HG03175 (cell line): ENCODE data around the gene ZNF776.
"Not testable (repeated sequence)": the region's sequence is repeated elsewhere in the genome, so short reads cannot be mapped to it uniquely, and the experiment has no call there.

Experiments
- ATAC-seq: cut with Tn5 transposase; IDR thresholded peaks from one replicate; pipeline ENCODE4 v1.9.1; 2021; ENCODE audit warnings: mild to moderate bottlenecking, moderate library complexity; ENCODE audit not compliant: unreplicated experiment

Gene ZNF776

GRCh38 chr19:57746580-57747471 is at the start of gene ZNF776:
TSS of gene ZNF776 (plus strand) at chr19:57746815. CDS start at chr19:57747059, 244 bp downstream.
- peak; percentile 98 for ATAC-seq

DNA sequence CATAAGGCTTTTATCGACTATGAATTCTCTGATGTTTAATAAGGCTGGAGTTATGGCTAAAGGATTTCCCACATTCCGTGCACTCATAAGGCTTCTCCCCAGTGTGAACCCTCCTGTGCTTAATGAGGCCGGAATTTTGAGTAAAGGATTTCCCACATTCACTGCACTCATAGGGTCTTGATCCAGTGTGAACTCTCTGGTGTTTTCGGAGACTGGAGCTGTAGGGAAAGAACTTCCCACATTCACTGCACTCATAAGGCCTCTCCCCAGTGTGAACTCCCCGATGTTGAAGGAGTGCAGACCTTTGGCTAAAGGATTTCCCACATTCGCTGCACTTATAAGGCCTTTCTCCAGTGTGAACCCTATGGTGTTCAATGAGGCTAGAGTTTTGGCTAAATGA is 45.0 kb upstream of the ZNF776 start:
- no peak for ATAC-seq

GRCh38 chr19:57706346-57706745 is 40.3 kb upstream of the ZNF776 start:
- ATAC-seq, result no peak

DNA sequence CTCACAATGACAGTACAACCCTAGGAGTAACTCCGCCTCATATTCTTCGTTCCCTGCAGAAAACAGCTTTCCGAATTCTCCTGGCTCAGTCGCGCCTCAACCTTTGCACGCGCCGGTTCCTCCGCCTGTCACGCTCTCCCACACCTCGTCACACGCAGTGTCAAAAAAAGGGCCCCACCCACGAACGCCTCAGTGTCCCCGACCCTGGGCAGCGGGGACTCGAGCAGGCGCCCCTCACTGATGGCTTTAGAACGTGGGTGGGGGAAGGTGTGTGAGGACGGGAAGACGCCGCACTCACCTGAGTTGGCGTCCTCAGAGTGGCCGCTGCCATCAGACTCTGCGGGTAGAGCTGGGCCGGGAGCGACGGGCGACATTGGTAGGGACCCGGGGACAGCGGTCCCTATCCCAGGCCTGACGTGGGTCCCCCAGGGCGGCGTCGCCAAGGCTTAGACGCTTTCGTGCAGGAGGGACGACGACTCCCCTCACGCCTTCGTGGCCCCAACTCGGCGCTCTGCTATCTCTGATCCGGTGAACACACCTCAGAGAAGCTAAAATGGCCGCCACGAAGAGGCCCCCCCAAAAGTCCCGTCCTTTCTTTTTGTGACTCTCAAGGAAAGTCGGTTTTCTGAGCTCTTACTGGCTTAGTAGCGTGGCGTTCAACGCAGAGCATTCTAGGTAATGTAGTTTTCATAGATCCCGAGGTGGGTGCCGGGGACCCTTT is 37.8 kb upstream of the ZNF776 start, which contains the start of gene ZNF154:
TSS of gene ZNF154 (minus strand) at position 564 of the 721 bp plus-strand sequence. CDS start at position 331, 233 bp downstream.
- no peak for ATAC-seq

DNA sequence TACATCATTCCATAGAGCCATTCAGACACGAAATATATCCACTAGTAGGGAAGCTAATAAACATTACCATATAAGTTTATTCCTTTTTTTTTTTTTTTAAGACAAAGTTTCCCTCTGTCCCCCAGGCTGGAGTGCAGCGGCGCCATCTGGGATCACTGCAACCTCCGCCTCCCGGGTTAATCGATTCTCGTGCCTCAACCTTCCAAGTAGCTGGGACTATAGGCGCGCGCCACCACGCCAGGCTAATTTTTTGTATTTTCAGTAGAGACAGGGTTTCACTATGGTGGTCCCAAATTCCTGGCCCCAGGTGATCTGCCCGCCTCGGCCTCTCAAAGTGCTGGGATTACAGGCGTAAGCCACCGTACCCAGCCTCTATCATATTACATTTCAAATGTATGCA is 37.0 kb upstream of the ZNF776 start:
- no peak for ATAC-seq

- no peak for ATAC-seq
Observed at GRCh38 chr19:57712222-57712621, 34.4 kb upstream of the ZNF776 start.

DNA sequence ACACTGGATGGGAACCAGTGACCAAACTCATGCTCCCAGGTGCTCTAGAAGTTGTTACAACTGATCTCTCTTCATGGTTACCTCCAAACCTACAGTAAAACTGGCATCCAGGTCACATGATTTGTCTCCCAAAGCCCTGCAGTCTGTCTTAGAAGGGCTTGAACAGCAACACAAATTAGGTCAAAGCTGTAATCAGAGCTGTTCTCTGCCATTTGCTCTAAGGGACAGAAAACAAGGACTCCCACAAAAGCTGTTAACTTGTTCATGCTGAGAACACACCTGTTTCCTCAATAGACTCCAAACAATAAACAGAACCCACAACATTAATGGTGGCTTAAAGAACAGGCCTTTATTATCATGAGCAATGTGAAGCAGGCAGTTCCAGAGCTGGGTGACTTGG is 27.2 kb upstream of the ZNF776 start:
- ATAC-seq, result no peak

DNA sequence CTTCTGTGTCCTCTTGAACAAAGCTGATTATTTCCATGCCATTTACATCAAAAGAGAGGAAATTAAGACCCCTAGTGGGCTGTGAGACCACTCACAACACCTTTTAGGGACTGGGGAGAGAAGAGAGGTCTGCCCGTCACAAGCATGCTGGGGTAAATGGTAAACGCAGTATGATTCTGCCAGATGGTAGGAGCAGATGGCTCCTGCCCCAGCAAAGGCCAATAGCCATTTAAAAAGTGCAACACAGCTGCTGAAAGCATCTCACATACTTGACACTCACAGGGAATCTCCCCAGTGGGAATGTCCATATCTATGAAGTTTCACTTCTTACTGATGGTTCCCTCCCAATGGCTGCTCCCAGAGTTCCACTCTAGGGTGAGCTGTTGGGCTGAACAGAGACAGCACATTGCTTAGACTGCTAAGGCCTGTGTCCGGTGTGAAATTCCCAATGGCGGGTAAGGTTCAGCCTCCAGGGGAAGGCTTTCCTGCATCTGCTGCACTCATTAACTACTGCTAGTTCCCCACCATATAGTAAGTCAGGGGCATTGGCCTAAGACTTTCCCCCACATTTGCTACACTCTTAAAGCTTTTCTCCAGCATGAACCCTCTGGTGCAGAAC is 26.6 kb upstream of the ZNF776 start:
- ATAC-seq, result no peak

DNA sequence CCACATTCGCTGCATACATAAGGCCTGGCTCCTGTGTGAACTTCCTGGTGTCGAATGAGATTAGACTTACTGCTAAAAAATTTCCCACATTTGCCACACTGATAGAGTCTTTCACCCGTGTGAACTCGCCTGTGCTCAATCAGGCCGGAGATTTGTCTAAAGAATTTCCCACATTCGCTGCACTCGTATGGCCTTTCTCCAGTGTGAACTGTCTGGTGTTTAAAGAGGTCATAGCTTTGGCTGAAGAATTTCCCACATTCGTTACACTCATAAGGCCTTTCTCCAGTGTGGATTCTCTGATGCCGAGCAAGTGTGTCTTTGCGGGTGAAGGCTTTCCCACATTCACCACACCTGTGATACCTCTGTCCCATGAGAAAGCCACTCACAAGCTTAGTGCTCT is 25.7 kb upstream of the ZNF776 start:
- ATAC-seq, result no peak

- ATAC-seq, result not testable (repeated sequence)
Observed at GRCh38 chr19:57738320-57738719, 8.3 kb upstream of the ZNF776 start.

GRCh38 chr19:57738770-57739169 is 7.8 kb upstream of the ZNF776 start:
- not testable (repeated sequence) for ATAC-seq

DNA sequence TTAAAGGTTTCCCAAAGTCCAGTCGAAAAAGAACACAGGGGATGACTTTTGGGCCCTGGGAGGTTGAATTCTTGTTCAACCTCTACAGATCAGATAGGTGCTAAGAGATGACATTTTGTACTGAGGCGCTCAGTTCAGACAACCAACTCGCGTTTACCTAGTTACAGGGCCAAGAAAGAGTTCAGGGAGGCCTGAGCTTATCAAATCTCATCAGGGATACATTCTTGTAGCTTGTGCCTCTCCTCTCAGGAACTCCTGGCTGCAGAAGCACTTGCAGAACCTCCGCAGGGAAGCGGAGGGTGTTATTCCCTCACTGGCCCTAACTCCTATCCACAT is 825 bp downstream of the ZNF776 start:
- ATAC-seq, result no peak

DNA sequence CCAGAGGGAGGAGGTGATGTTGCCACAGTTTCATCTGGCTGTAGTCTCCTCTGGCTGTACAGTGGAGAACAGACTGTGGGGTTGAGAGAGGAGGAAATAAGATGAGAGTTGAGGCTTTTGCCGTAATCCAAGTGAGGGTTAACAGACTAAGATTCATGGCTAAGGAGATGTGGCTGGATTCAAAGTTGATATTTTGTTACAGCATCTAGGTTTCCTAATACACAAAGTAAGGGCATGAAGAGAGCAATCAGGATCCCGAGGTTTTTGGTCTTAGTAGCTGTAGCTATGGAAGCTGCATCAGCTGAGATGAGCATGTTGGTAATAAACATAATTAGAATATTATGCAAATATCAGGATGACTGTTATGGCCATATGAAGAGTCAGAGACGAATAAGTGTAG is 1.4 kb downstream of the ZNF776 start:
- no peak for ATAC-seq

DNA sequence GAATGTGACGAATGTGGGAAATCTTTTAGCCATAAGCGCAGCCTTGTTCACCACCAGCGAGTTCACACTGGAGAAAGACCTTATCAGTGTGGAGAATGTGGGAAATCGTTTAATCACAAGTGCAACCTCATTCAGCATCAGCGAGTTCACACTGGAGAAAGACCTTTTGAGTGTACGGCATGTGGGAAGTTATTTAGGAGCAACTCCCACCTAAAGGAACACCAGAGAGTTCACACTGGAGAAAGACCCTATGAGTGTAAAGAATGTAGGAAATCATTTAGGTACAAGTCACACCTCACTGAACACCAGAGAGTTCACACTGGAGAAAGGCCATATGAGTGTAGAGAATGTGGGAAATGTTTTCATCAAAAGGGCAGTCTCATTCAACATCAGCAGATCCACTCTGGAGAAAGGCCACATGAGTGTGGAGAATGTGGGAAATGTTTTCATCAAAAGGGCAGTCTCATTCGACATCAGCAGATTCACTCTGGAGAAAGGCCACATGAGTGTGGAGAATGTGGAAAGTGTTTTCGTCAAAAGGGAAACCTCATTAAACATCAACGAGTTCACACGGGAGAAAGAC is 7.6 kb downstream of the ZNF776 start:
- no peak for ATAC-seq

DNA sequence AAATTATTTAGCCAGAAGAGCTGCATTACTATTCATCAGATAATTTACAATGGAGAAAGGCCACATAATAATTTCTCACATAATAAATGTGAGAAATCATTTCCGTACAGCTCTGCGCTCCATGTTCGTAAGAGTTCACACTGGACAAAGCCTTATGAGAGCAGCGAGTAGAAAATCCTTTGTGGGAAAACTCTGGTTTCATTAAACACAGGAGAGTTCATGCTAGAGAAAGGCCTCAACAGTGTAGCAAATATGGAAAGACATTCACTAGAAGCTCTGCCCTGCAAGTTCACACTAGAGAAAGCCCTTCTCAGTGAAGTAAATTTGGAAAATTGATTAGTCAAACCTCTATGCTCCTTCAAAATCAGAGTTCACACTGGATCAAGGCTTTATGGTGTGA is 8.4 kb downstream of the ZNF776 start:
- ATAC-seq, result no peak

DNA sequence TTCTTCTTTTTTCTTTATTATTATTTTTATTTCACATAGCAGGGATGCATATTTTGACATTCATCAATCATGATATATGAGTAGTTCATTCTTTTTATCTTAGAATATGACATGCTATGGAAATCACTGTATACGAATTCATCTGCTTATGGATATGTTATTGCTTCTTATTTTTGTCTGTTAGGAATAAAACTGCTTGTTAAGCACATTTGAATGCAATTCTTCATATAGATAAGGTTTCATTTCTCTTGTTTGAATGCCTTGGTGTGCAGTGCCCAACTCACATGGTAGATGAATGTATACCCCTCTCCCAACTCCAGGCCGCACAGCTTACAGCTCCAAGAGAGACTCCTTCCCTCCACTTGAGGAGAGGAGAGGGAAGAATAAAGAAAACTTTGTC is 11.3 kb downstream of the ZNF776 start:
- ATAC-seq, result no peak

- no peak for ATAC-seq
Observed at GRCh38 chr19:57759096-57759495, 12.5 kb downstream of the ZNF776 start.

- ATAC-seq, result peak; percentile 98
Observed at GRCh38 chr19:57769345-57770131, 22.9 kb downstream of the ZNF776 start, which contains the start of gene ZNF586. TSS of gene ZNF586 (plus strand) at chr19:57769676. CDS start at chr19:57769843, 167 bp downstream.

DNA sequence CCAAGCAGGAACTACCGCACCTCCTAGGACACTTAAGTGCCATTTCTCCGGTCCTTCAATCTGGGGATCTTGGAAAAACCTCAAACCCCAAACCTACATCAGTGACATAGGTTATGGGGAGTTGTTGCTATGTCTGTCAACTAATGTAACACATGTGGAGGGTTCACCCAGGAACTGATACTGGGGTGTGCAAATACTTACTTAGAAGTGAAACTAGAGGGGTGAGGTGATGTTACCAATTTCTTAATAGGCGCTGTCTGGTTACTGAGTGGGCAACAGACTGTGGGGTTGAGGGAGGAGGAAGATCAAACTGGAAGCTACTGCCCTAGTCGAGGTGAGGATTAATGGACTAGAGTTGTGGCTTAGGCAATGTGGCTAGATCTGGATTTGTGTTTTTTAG is 24.8 kb downstream of the ZNF776 start:
- no peak for ATAC-seq

DNA sequence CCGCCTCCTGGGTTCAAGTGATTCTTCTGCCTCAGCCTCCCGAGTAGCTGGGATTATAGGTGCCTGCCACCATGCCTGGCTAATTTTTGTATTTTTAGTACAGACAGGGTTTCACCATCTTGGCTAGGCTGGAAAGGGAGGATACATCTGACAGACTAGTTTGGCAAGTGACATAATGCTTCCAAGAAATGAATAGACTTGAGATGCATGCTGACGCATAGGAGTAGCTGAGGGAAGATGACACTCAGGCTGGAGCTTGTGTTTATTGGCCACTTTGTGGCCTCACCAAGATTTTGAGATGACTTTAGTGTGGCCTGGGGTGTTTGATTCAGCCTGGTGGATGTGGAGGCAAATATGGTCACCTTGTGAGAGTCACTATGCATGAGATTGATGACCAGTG is 26.9 kb downstream of the ZNF776 start:
- no peak for ATAC-seq
